WTC11 (cell line): Measurements from ENCODE around the gene UBAP1L. TPM values are rescaled to one million over a fixed set of nuclear protein-coding genes. Genes with fewer than 3 reads are reported as not detected.

ENCODE experiments used
- AR ChIP-seq: fragments of 250-450 bp; sonication (Bioruptor Pico); IDR thresholded peaks from 2 replicates; pipeline ENCODE4 v1.9.0; 2021; ENCODE audit warnings: mild to moderate bottlenecking
- ATF1 ChIP-seq: sonication (generic); formaldehyde crosslinking; IDR thresholded peaks from 2 replicates; pipeline ENCODE4 v1.8.1; 2023; ENCODE audit warnings: mild to moderate bottlenecking, moderate library complexity, missing genetic modification reagents
- ATF2 ChIP-seq: sonication (generic); formaldehyde crosslinking; IDR thresholded peaks from 2 replicates; pipeline ENCODE4 v1.8.1; 2022; ENCODE audit warnings: low read depth, missing genetic modification reagents, borderline replicate concordance
- CDX4 ChIP-seq: fragments of 250-450 bp; sonication (Bioruptor Pico); IDR thresholded peaks from 2 replicates; pipeline ENCODE4 v1.9.0; 2021; ENCODE audit warnings: moderate library complexity, mild to moderate bottlenecking, inconsistent platforms, borderline replicate concordance
- E2F4 ChIP-seq: sonication (generic); formaldehyde crosslinking; IDR thresholded peaks from 2 replicates; pipeline ENCODE4 v1.8.1; 2022; ENCODE audit warnings: low read depth, mild to moderate bottlenecking, moderate library complexity, missing genetic modification reagents, borderline replicate concordance
- EMX1 ChIP-seq: fragments of 250-450 bp; sonication (Bioruptor Pico); IDR thresholded peaks from 2 replicates; pipeline ENCODE4 v1.8.0; 2021; ENCODE audit warnings: mild to moderate bottlenecking
- FOXK1 ChIP-seq: sonication (generic); formaldehyde crosslinking; IDR thresholded peaks from 2 replicates; pipeline ENCODE4 v1.8.0; 2022; ENCODE audit warnings: mild to moderate bottlenecking, moderate library complexity, missing genetic modification reagents
- FOXP4 ChIP-seq: sonication (generic); formaldehyde crosslinking; IDR thresholded peaks from 2 replicates; pipeline ENCODE4 v1.8.0; 2022; ENCODE audit warnings: mild to moderate bottlenecking, missing genetic modification reagents
- GRHL2 ChIP-seq: fragments of 250-450 bp; sonication (Bioruptor Pico); IDR thresholded peaks from 2 replicates; pipeline ENCODE4 v1.8.0; 2022; ENCODE audit warnings: mild to moderate bottlenecking, moderate library complexity; ENCODE audit not compliant: insufficient replicate concordance, severe bottlenecking
- GTF2I ChIP-seq: fragments of 250-450 bp; sonication (Bioruptor Pico); conservative IDR thresholded peaks from 2 replicates; pipeline ENCODE4 v1.4.0; 2021; ENCODE audit warnings: mild to moderate bottlenecking
- NFE2L1 ChIP-seq: sonication (generic); formaldehyde crosslinking; IDR thresholded peaks from 2 replicates; pipeline ENCODE4 v1.8.1; 2023; ENCODE audit warnings: missing genetic modification reagents
- PRRX2 ChIP-seq: fragments of 250-450 bp; sonication (Bioruptor Pico); IDR thresholded peaks from 2 replicates; pipeline ENCODE4 v1.8.0; 2021; ENCODE audit warnings: mild to moderate bottlenecking
- RORB ChIP-seq: fragments of 250-450 bp; sonication (Bioruptor Pico); IDR thresholded peaks from 2 replicates; pipeline ENCODE4 v1.9.0; 2021; ENCODE audit warnings: mild to moderate bottlenecking
- SMAD3 ChIP-seq: sonication (generic); formaldehyde crosslinking; IDR thresholded peaks from 2 replicates; pipeline ENCODE4 v1.8.0; 2022; ENCODE audit warnings: missing genetic modification reagents, mild to moderate bottlenecking, borderline replicate concordance
- SP1 ChIP-seq: sonication (generic); formaldehyde crosslinking; conservative IDR thresholded peaks from 2 replicates; pipeline ENCODE4 v1.8.1; 2022; ENCODE audit warnings: missing genetic modification reagents
- STAT6 ChIP-seq: sonication (generic); formaldehyde crosslinking; conservative IDR thresholded peaks from 2 replicates; pipeline ENCODE4 v1.8.1; 2023; ENCODE audit warnings: mild to moderate bottlenecking, low read depth, missing genetic modification reagents, moderate library complexity
- TCF7 ChIP-seq: sonication (generic); formaldehyde crosslinking; IDR thresholded peaks from 2 replicates; pipeline ENCODE4 v1.8.0; 2022; ENCODE audit warnings: mild to moderate bottlenecking, low read depth, missing genetic modification reagents, moderate library complexity
- ZBTB21 ChIP-seq: sonication (generic); formaldehyde crosslinking; IDR thresholded peaks from 2 replicates; pipeline ENCODE4 v1.8.1; 2023; ENCODE audit warnings: mild to moderate bottlenecking, missing genetic modification reagents, borderline replicate concordance
- ZBTB43 ChIP-seq: sonication (generic); formaldehyde crosslinking; IDR thresholded peaks from 2 replicates; pipeline ENCODE4 v1.8.1; 2023; ENCODE audit warnings: mild to moderate bottlenecking, missing genetic modification reagents
- ZNF121 ChIP-seq: sonication (generic); formaldehyde crosslinking; IDR thresholded peaks from 2 replicates; pipeline ENCODE4 v1.8.0; 2023; ENCODE audit warnings: missing genetic modification reagents
- ZNF138 ChIP-seq: sonication (generic); formaldehyde crosslinking; conservative IDR thresholded peaks from 2 replicates; pipeline ENCODE4 v1.8.1; 2022; ENCODE audit warnings: mild to moderate bottlenecking, moderate library complexity, missing genetic modification reagents
- ZNF263 ChIP-seq: sonication (generic); formaldehyde crosslinking; IDR thresholded peaks from 2 replicates; pipeline ENCODE4 v1.8.1; 2022; ENCODE audit warnings: low read depth, mild to moderate bottlenecking, moderate library complexity, missing genetic modification reagents
- ZNF317 ChIP-seq: sonication (generic); formaldehyde crosslinking; IDR thresholded peaks from 2 replicates; pipeline ENCODE4 v1.8.1; 2023; ENCODE audit warnings: low read depth, mild to moderate bottlenecking, moderate library complexity, missing genetic modification reagents, borderline replicate concordance
- ZNF425 ChIP-seq: fragments of 250-450 bp; sonication (Bioruptor Pico); conservative IDR thresholded peaks from 2 replicates; pipeline ENCODE4 v1.9.0; 2021; ENCODE audit warnings: mild to moderate bottlenecking
- total RNA-seq: library from RNA; stranded (reverse); gene quantifications from 3 replicates; pipeline ENCODE4 v1.2.3, GENCODE V29; 2021

UBAP1L gene
- total RNA-seq, 1 experiment from 2014 or later: 2.0 TPM

GRCh38 chr15:65132878-65133547, 18.0 kb upstream of the UBAP1L start (continued):
- TF ChIP-seq NFE2L1 (peak; percentile 53; the same call in 1 of the 2 replicates), ZNF138 (no peak), RORB (CRISPR knock-in tag) (no peak), AR (CRISPR knock-in tag) (no peak), ATF1 (CRISPR knock-in tag) (0 out of 2 replicates have a peak, but pooled peaks have one; percentile 68), ZNF263 (CRISPR knock-in tag) (no peak), TCF7 (CRISPR knock-in tag) (peak; percentile 31; the same call in 1 of the 2 replicates), GTF2I (CRISPR knock-in tag) (no peak), ZNF425 (CRISPR knock-in tag) (no peak), SP1 (CRISPR knock-in tag) (no peak), ZNF317 (CRISPR knock-in tag) (0 out of 2 replicates have a peak, but pooled peaks have one; percentile 13), ATF2 (CRISPR knock-in tag) (no peak), ZBTB43 (CRISPR knock-in tag) (no peak), GRHL2 (CRISPR knock-in tag) (no peak), ZNF121 (CRISPR knock-in tag) (no peak; the same call in 1 of the 2 replicates), PRRX2 (no peak), FOXP4 (CRISPR knock-in tag) (no peak), EMX1 (no peak), SMAD3 (CRISPR knock-in tag) (no peak), ZBTB21 (CRISPR knock-in tag) (no peak), E2F4 (CRISPR knock-in tag) (no peak; the same call in 1 of the 2 replicates), STAT6 (CRISPR knock-in tag) (no peak), FOXK1 (no peak), CDX4 (CRISPR knock-in tag) (no peak)
